MCF 10A (cell line): ENCODE results near the gene MAPK9. TPM values are rescaled to one million over a fixed set of nuclear protein-coding genes. Genes with fewer than 3 reads are reported as not detected.

Experiments
- BruUV-seq: library from RNA; stranded (reverse); fragments of 400-500 nt; replicated peaks from 2 replicates; lab custom pipeline; 2021; lab: Mats Ljungman, UMichigan
- CTCF ChIA-PET: fragments of 300-600 bp; sonication (Branson Sonifier 250); formaldehyde crosslinking; extraction: SDS; loops from one replicate; lab custom pipeline; 2021; ENCODE audit warnings: antibody characterized with exemption, inconsistent platforms; lab: Yijun Ruan, JAX
- POLR2A ChIA-PET: fragments of 300-600, 350-650 bp; sonication (Branson Sonifier 250); formaldehyde crosslinking; extraction: SDS; loops from one replicate; lab custom pipeline; 2020; ENCODE audit warnings: antibody characterized with exemption, inconsistent platforms; lab: Yijun Ruan, JAX
- DNase-seq: peaks from one replicate; pipeline ENCODE4 v3.0.0-alpha.2; 2018; ENCODE audit not compliant: unreplicated experiment
- H3K27ac Mint-ChIP-seq: one replicate; pipeline ENCODE4 v1.8.0; 2022; ENCODE audit warnings: mild to moderate bottlenecking, low read depth, mixed read lengths; ENCODE audit not compliant: unreplicated experiment
- H3K27me3 Mint-ChIP-seq: one replicate; pipeline ENCODE4 v1.8.0; 2022; ENCODE audit warnings: mixed read lengths; ENCODE audit not compliant: insufficient read depth, unreplicated experiment
- H3K36me3 Mint-ChIP-seq: one replicate; pipeline ENCODE4 v1.8.0; 2022; ENCODE audit warnings: mild to moderate bottlenecking, moderate library complexity, mixed read lengths; ENCODE audit not compliant: insufficient read depth, unreplicated experiment
- H3K4me1 Mint-ChIP-seq: one replicate; pipeline ENCODE4 v1.8.0; 2022; ENCODE audit warnings: mixed read lengths; ENCODE audit not compliant: insufficient read depth, unreplicated experiment
- H3K4me3 Mint-ChIP-seq: one replicate; pipeline ENCODE4 v1.8.0; 2022; ENCODE audit warnings: mild to moderate bottlenecking, moderate library complexity, mixed read lengths; ENCODE audit not compliant: unreplicated experiment
- H3K9me3 Mint-ChIP-seq: one replicate; pipeline ENCODE4 v1.8.0; 2022; ENCODE audit warnings: mixed read lengths; ENCODE audit not compliant: unreplicated experiment
- intact Hi-C: fragments of 100-400 bp; cut with micrococcal nuclease; formaldehyde crosslinking; loops from 2 replicates; pipeline ENCODE4 v1.14.1; 2022
- total RNA-seq: library from RNA; stranded (reverse); gene quantifications from 2 replicates; pipeline ENCODE4 v1.2.3, GENCODE V29; 2022
- TF ChIP-seq, protein P1 (sequence below): fragments of 200-600 bp; IDR thresholded peaks from one replicate; pipeline ENCODE4 v1.8.0; 2022; ENCODE audit warnings: antibody characterized with exemption, mild to moderate bottlenecking; ENCODE audit not compliant: unreplicated experiment

MAPK9 gene
- total RNA-seq, 1 experiment from 2014 or later: 64.0 TPM

GRCh38 chr5:180335614-180336233 lies 43.8 kb upstream of the MAPK9 start:
- CTCF ChIA-PET: interaction anchor here (0.7 to 11.3 kb wide), 4 partner anchors 10 to 133 kb away, joined by 4 to 167 read pairs (median 6); no protein-coding TSS in a partner anchor
- no peak for DNase-seq
- no peak overlapping the region for H3K27ac Mint-ChIP-seq

DNA sequence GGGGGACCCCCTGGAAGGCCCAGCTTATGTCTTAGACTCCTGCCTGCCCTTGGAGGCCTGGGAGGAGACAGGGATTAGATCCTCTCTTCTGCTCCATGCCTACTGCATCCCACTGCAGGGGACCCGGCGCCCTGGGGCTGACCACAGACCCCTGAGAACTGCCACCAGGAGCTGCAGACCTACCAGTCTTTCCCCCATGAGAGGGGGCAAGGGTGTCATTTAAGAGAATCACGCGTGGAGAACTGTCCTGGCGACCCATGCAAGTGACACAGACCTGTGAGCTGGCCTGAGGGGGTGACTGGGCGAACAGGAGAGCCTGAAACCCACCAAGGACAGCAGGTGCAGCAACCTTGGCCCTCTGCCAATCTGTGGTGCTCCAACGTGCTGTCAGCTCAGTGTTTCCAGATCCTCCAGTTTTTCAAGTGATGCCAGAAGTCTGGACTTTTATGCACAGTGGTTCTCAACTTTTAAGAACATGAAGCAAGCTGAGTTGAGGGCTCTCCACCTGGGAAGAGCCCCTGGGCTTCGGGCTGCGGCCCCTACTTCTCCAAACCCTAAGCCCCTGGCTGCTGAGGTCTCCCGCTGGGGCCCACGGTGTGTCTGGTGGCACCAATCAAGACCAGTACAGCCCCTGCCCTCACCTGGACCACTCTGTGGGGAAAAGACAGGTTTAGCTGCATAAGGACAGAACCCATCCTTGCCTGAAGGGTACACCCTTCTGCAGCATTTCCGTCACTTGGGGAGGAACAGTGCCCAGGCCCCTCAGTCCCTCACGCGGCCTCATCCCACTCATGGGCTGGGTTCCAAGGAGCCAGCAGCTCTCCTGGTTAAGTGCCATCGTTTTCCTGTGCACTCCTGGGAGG lies 43.1 kb upstream of the MAPK9 start:
- H3K27ac Mint-ChIP-seq: no peak overlapping the region
- ChIA-PET POLR2A (interaction anchor here (0.6 to 2.3 kb wide), 5 partner anchors 9 to 161 kb away, joined by 3 to 12 read pairs (median 3); no protein-coding TSS in a partner anchor), CTCF (interaction anchor here (0.6 to 11.3 kb wide), 5 partner anchors 19 to 518 kb away, joined by 3 to 167 read pairs (median 6); no protein-coding TSS in a partner anchor)
- peaks cover 15% of the 10 kb centered on the region for H3K36me3 Mint-ChIP-seq
- peaks cover 30% of the 10 kb centered on the region for H3K4me1 Mint-ChIP-seq
- intact Hi-C loops: no loop called here
- no peak overlapping the region for H3K4me3 Mint-ChIP-seq
- DNase-seq: no peak
- TF ChIP-seq, protein P1, sequence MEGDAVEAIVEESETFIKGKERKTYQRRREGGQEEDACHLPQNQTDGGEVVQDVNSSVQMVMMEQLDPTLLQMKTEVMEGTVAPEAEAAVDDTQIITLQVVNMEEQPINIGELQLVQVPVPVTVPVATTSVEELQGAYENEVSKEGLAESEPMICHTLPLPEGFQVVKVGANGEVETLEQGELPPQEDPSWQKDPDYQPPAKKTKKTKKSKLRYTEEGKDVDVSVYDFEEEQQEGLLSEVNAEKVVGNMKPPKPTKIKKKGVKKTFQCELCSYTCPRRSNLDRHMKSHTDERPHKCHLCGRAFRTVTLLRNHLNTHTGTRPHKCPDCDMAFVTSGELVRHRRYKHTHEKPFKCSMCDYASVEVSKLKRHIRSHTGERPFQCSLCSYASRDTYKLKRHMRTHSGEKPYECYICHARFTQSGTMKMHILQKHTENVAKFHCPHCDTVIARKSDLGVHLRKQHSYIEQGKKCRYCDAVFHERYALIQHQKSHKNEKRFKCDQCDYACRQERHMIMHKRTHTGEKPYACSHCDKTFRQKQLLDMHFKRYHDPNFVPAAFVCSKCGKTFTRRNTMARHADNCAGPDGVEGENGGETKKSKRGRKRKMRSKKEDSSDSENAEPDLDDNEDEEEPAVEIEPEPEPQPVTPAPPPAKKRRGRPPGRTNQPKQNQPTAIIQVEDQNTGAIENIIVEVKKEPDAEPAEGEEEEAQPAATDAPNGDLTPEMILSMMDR: no peak
- BruUV-seq: no TSS peak
- no peaks in the 10 kb centered on the region for H3K27me3 Mint-ChIP-seq
- no peaks in the 10 kb centered on the region for H3K9me3 Mint-ChIP-seq

More at GRCh38 chr5:180335614-180336233, 43.8 kb upstream of the MAPK9 start:
- Mint-ChIP-seq H3K4me3 (no peak overlapping the region), H3K4me1 (peaks cover 23% of the 10 kb centered on the region), H3K9me3 (no peaks in the 10 kb centered on the region), H3K36me3 (peaks cover 9% of the 10 kb centered on the region), H3K27me3 (no peaks in the 10 kb centered on the region)
- TF ChIP-seq, protein P1: no peak
- intact Hi-C loops: no loop called here
- POLR2A ChIA-PET: interaction anchor here (1.1 to 2.3 kb wide), 4 partner anchors 8 to 160 kb away, joined by 3 to 12 read pairs (median 4); no protein-coding TSS in a partner anchor
- no TSS peak for BruUV-seq

GRCh38 chr5:180334176-180334575 lies 42.3 kb upstream of the MAPK9 start:
- TF ChIP-seq, protein P1: no peak
- CTCF ChIA-PET: interaction anchor here (0.7 to 11.3 kb wide), 3 partner anchors 40 to 517 kb away, joined by 3 to 167 read pairs (median 4); no protein-coding TSS in a partner anchor
- Mint-ChIP-seq H3K4me3 (peak overlapping the region; percentile 22), H3K36me3 (peaks cover 20% of the 10 kb centered on the region), H3K27me3 (no peaks in the 10 kb centered on the region), H3K27ac (peak overlapping the region; percentile 85), H3K9me3 (no peaks in the 10 kb centered on the region), H3K4me1 (peaks cover 34% of the 10 kb centered on the region)
- intact Hi-C loops: no loop called here
- BruUV-seq: no TSS peak
- POLR2A ChIA-PET: interaction anchor here (0.7 to 2.3 kb wide), 4 partner anchors 10 to 162 kb away, joined by 3 to 12 read pairs (median 3); no protein-coding TSS in a partner anchor
- no peak for DNase-seq
